NCI-H2107 treated with DMSO at 0.1 percent for 48 hours (cell line): ENCODE results near the gene UBN2.
"Not testable (repeated sequence)": the region's sequence is repeated elsewhere in the genome, so short reads cannot be mapped to it uniquely, and the experiment has no call there.

ENCODE experiments used
- DNase-seq: peaks from one replicate; lab custom pipeline; 2025; ENCODE audit not compliant: unreplicated experiment; lab: John Stamatoyannopoulos, UW

Gene UBN2

GRCh38 chr7:139230774-139231512, at the start of gene UBN2:
UBN2 (plus strand) TSS chr7:139231237; CDS start chr7:139231485, 248 bp downstream.
- peak; percentile 89 for DNase-seq

GRCh38 chr7:139181404-139181803, 49.6 kb upstream of the UBN2 start:
- DNase-seq, result no peak

GRCh38 chr7:139182363-139182762, 48.7 kb upstream of the UBN2 start:
- DNase-seq, result no peak

- DNase-seq, result no peak
These were observed 47.8 kb upstream of the UBN2 start for GRCh38 chr7:139183251-139183650.

- no peak for DNase-seq
These were observed 47.1 kb upstream of the UBN2 start for GRCh38 chr7:139183878-139184338.

GRCh38 chr7:139186146-139186545, 44.9 kb upstream of the UBN2 start:
- DNase-seq, result no peak

GRCh38 chr7:139189357-139189756, 41.7 kb upstream of the UBN2 start:
- no peak for DNase-seq

GRCh38 chr7:139192014-139192706, 38.9 kb upstream of the UBN2 start:
- DNase-seq, result no peak

GRCh38 chr7:139200382-139200781, 30.7 kb upstream of the UBN2 start:
- DNase-seq, result no peak

- no peak for DNase-seq
These were observed 27.0 kb upstream of the UBN2 start for GRCh38 chr7:139203992-139204391.

GRCh38 chr7:139205843-139206242, 25.2 kb upstream of the UBN2 start:
- no peak for DNase-seq

GRCh38 chr7:139212133-139212532, 18.9 kb upstream of the UBN2 start:
- no peak for DNase-seq

- DNase-seq, result not testable (repeated sequence)
These were observed 17.5 kb upstream of the UBN2 start for GRCh38 chr7:139213489-139213888.

- DNase-seq, result no peak
These were observed 12.9 kb upstream of the UBN2 start for GRCh38 chr7:139218173-139218572.

- DNase-seq, result no peak
These were observed 6.8 kb upstream of the UBN2 start for GRCh38 chr7:139224219-139224618.

- not testable (repeated sequence) for DNase-seq
These were observed 6.2 kb upstream of the UBN2 start for GRCh38 chr7:139224836-139225235.

- not testable (repeated sequence) for DNase-seq
These were observed 5.5 kb upstream of the UBN2 start for GRCh38 chr7:139225286-139226157.

- DNase-seq, result not testable (repeated sequence)
These were observed 4.9 kb upstream of the UBN2 start for GRCh38 chr7:139226158-139226515.

GRCh38 chr7:139226988-139227488, 4.0 kb upstream of the UBN2 start:
- DNase-seq, result not testable (repeated sequence)

- no peak for DNase-seq
These were observed 1.0 kb upstream of the UBN2 start for GRCh38 chr7:139230023-139230422.

GRCh38 chr7:139230484-139230773, 608 bp upstream of the UBN2 start:
- DNase-seq, result no peak
